ENCODE data around the gene DAPK2. TPM values are rescaled to one million over a fixed set of nuclear protein-coding genes. Genes with fewer than 3 reads are reported as not detected.

Gene DAPK2
- total RNA-seq, 4 donors from 2014 or later, result 15.5 to 112 (median 57.5) TPM

DNA sequence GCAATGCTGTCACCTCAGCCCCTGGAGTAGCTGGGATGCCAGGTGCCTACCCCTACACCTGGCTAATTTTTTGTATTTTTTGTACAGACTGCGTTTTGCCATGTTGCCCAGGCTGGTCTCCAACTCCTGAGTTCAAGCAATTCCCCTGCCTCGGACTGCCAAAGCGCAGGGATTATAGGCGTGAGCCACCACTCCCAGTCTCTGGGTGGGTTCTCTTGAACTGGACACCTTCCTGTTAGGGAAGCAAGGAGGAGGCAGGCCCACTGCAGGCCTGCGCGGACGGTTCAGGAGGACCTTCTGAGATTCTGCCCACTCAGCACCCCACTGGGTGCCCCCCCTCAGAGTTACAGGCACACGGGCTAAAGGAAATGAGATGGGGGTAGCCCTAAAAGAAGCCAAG, 138.8 kb downstream of the DAPK2 start:
- TF ChIP-seq CTCF (IDR thresholded peaks at IDR 0.05; ENCODE audit: low read depth), result no peak

DNA sequence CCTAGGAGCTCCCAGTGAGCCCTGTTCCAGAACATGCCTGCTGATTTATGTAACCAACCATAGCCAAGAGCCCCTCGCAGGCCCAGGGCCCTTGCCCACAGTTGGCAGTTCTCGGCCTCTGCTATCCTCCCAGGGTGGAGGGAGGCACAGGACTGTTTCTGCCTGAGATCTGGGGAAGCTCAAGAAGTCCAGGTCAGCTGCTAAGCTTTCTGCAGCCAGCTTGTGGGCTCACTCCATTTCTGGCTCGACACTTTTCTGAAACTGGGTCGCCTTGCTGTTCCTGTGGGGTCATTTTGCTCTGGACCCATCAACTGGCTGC, 140.1 kb downstream of the DAPK2 start:
- no peak for TF ChIP-seq CTCF (IDR thresholded peaks at IDR 0.05; ENCODE audit: low read depth)

DNA sequence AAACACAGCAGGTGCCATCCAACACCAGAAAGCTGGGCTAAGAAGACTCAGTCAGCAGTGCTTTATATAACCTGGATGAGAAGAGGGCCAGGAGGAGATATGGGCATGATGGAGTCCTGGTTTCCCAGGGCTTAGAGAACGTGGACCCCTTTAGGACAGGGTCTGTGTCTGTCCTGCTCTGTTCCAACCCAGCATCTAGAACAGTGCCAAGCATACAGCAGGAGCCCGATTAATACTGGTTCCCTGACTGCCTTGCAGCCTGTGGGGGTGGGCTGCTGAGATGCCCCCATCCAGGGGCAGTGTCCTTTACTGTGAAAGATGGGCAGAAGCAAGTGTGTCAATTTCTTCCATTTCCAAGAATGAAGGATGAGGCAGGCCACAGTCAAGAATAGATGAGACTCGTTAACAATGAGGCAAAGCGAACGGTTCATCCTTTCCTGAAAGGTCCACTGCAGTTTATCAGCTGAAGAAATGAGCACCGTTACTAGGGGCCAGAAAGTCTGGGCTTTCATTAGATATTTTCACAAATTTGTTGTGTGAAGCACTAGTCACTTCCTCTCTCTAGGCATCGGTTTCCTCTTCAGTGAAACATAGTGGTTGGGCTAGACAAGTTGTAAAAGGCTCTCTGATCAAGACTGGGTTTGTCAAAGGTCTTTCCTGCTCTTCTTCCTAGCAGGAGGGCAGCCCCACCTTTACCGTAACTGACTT, 140.6 kb downstream of the DAPK2 start:
- no peak for TF ChIP-seq CTCF (IDR thresholded peaks at IDR 0.05; ENCODE audit: low read depth)

- no peak for TF ChIP-seq CTCF (IDR thresholded peaks at IDR 0.05; ENCODE audit: low read depth)
Measured at GRCh38 chr15:63905131-63905530, 141.2 kb downstream of the DAPK2 start.

DNA sequence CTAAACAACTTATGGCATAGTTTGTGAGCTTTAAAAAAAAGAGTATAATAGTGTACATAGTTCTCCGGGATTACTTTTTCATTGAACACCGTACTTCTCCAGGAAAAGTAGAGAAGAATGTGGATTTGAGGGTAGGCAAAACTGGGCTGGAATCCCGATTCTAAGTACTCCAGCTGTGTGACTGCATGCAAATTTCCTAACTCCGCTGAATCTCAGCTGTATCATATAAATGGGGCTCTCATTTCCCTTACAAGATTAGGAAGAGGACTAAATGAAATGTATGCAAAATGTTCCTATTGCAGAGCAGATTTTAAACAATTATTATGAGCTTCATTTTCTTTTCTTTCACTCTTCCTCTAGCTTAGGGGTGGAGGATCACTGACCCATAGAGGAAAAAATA, 142.2 kb downstream of the DAPK2 start:
- no peak for TF ChIP-seq CTCF (IDR thresholded peaks at IDR 0.05; ENCODE audit: low read depth)

GRCh38 chr15:63902671-63903035, 143.6 kb downstream of the DAPK2 start:
- no peak for TF ChIP-seq CTCF (IDR thresholded peaks at IDR 0.05; ENCODE audit: low read depth)

GRCh38 chr15:63901912-63902670, 144.2 kb downstream of the DAPK2 start:
- TF ChIP-seq CTCF (IDR thresholded peaks at IDR 0.05; ENCODE audit: low read depth), result no peak
